ENCODE data around the gene STK17B. TPM values are rescaled to one million over a fixed set of nuclear protein-coding genes. Genes with fewer than 3 reads are reported as not detected.

STK17B gene
- total RNA-seq, 1 donor = 139 TPM

DNA sequence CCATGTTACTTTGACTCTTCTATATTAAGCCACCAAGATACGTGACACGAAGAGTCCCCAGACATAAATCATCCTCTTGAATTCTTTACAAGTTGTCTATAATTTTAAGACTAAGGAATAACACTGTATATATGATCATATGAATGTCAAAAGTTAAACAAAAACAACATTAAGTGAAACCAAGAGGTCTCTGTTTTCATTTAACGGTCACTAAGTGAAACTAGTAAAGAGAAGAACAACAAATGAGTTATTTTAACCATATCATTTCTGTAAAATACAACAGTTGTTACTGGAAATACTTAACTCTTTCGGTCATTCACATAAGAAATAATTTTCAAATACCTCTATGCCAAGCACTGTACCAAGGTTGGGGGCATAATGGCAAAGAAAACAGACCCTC lies 45.7 kb upstream of the STK17B start:
- H3K79me2 ChIP-seq (ENCODE audit: insufficient read depth, low read length) = no peaks in the 10 kb centered on the region
- no peaks in the 10 kb centered on the region for H4K20me1 ChIP-seq (ENCODE audit: insufficient read depth, low read length)
- TF ChIP-seq, protein P1, sequence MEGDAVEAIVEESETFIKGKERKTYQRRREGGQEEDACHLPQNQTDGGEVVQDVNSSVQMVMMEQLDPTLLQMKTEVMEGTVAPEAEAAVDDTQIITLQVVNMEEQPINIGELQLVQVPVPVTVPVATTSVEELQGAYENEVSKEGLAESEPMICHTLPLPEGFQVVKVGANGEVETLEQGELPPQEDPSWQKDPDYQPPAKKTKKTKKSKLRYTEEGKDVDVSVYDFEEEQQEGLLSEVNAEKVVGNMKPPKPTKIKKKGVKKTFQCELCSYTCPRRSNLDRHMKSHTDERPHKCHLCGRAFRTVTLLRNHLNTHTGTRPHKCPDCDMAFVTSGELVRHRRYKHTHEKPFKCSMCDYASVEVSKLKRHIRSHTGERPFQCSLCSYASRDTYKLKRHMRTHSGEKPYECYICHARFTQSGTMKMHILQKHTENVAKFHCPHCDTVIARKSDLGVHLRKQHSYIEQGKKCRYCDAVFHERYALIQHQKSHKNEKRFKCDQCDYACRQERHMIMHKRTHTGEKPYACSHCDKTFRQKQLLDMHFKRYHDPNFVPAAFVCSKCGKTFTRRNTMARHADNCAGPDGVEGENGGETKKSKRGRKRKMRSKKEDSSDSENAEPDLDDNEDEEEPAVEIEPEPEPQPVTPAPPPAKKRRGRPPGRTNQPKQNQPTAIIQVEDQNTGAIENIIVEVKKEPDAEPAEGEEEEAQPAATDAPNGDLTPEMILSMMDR (IDR thresholded peaks at IDR 0.05; ENCODE audit: extremely low read depth, low read depth, low read length) = no peak

DNA sequence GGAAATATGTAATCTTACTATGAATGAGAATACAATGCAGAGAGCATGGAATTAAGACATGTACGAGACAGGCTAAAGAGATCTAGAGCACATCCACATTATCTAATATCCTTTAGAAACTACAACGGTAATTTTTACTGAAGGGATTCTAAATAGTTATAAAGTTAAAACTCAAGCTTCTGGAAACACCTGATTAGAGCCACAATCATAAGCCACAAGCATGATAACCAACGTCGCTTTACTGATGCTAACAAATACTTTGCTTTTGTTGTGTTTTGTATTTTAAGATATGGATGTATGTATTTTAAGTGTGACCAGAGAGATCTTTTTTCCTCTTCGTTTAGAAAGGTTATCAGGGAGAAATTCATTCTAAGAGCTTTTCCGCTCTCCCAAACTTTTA lies 44.0 kb upstream of the STK17B start:
- no peak overlapping the region for H2AFZ ChIP-seq (ENCODE audit: low read length)
- H3K4me3 ChIP-seq (ENCODE audit: insufficient read depth, low read length) = no peak overlapping the region
- H3K36me3 ChIP-seq (ENCODE audit: insufficient read depth, low read length) = peaks cover 13% of the 10 kb centered on the region
- no peaks in the 10 kb centered on the region for H4K20me1 ChIP-seq (ENCODE audit: insufficient read depth, low read length)
- DNase-seq (ENCODE audit: insufficient read length, low spot score, missing footprints) = no peak
- no peaks in the 10 kb centered on the region for H3K9me3 ChIP-seq (ENCODE audit: low read depth, low read length)
- H3K4me2 ChIP-seq (ENCODE audit: insufficient read depth, low read length) = no peak overlapping the region
- no peak overlapping the region for H3K27ac ChIP-seq (ENCODE audit: low read depth, low read length)
- no peaks in the 10 kb centered on the region for H3K79me2 ChIP-seq (ENCODE audit: insufficient read depth, low read length)
- TF ChIP-seq, protein P1 (IDR thresholded peaks at IDR 0.05; ENCODE audit: extremely low read depth, low read depth, low read length) = no peak
- H3K4me1 ChIP-seq (ENCODE audit: insufficient read depth, low read length) = peaks cover 8% of the 10 kb centered on the region
- no peaks in the 10 kb centered on the region for H3K27me3 ChIP-seq (ENCODE audit: insufficient read depth, low read length)

More for the DNA sequence above, 45.7 kb upstream of the STK17B start:
- Histone ChIP-seq H3K9me3 (ENCODE audit: low read depth, low read length) (no peaks in the 10 kb centered on the region), H3K4me1 (ENCODE audit: insufficient read depth, low read length) (no peaks in the 10 kb centered on the region), H3K4me3 (ENCODE audit: insufficient read depth, low read length) (no peak overlapping the region), H3K36me3 (ENCODE audit: insufficient read depth, low read length) (peaks cover 17% of the 10 kb centered on the region), H3K27me3 (ENCODE audit: insufficient read depth, low read length) (no peaks in the 10 kb centered on the region), H2AFZ (ENCODE audit: low read length) (no peak overlapping the region), H3K27ac (ENCODE audit: low read depth, low read length) (no peak overlapping the region), H3K4me2 (ENCODE audit: insufficient read depth, low read length) (no peak overlapping the region)
- no peak for DNase-seq (ENCODE audit: insufficient read length, low spot score, missing footprints)

DNA sequence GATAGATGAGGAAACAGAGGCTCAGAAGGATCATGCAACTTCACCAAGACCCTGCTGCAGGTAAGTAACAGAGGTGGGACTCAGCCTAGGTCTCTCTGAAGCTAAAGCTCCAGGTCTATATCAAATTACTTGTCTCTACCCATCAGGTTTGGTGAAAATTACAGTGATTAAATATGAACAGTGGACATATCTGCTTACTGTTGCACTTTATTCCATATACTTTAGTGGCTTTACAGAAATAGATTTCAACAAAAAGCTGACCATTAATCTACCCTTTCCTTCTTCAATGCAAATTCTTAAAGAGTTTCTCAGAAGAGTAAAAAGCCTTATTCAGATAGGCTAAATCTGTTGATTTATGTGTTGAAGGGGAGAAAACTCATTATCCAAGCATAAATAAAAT lies 42.8 kb upstream of the STK17B start:
- no peak overlapping the region for H3K4me2 ChIP-seq (ENCODE audit: insufficient read depth, low read length)
- peaks cover 7% of the 10 kb centered on the region for H3K36me3 ChIP-seq (ENCODE audit: insufficient read depth, low read length)
- no peaks in the 10 kb centered on the region for H3K27me3 ChIP-seq (ENCODE audit: insufficient read depth, low read length)
- H3K9me3 ChIP-seq (ENCODE audit: low read depth, low read length) = no peaks in the 10 kb centered on the region
- no peak overlapping the region for H2AFZ ChIP-seq (ENCODE audit: low read length)
- H4K20me1 ChIP-seq (ENCODE audit: insufficient read depth, low read length) = no peaks in the 10 kb centered on the region
- peaks cover 8% of the 10 kb centered on the region for H3K4me1 ChIP-seq (ENCODE audit: insufficient read depth, low read length)
- TF ChIP-seq, protein P1 (IDR thresholded peaks at IDR 0.05; ENCODE audit: extremely low read depth, low read depth, low read length) = no peak
- no peak overlapping the region for H3K4me3 ChIP-seq (ENCODE audit: insufficient read depth, low read length)
- no peak overlapping the region for H3K27ac ChIP-seq (ENCODE audit: low read depth, low read length)
- H3K79me2 ChIP-seq (ENCODE audit: insufficient read depth, low read length) = no peaks in the 10 kb centered on the region
- DNase-seq (ENCODE audit: insufficient read length, low spot score, missing footprints) = no peak

DNA sequence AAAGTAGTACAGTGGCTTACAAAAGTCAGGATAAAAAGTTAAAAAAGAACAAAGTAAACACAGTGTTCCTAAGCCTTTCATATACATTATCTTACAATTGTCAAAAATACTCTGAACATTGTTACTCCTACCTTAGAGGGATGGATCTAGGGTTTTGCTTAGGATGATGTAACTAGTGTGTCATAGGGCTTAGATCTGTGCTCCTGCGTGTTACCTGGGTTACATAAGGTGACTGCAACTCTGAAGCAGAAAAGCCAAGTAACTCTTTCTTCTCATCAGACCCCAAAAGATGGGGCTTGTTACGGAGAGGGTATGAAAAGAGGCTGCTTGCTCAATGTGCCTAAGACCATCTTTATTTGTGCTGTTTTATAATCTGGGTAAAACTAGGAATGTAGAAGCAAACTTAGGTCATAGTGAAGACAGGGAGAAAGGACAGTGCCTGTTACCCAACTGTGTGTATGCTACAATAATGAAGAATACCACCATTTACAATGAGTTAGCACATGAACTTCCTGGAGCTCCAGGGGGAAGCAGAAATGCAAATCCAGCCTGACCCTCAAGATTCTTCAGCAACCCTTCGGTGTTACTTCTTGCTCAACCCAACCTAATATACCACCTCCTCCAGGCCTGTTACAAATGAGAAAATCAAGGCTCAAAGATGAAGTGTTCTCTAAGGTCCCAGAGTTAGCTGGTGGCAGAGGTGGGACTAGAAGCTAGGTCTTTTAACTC lies 42.0 kb upstream of the STK17B start:
- Histone ChIP-seq H3K9me3 (ENCODE audit: low read depth, low read length) (no peaks in the 10 kb centered on the region), H3K4me2 (ENCODE audit: insufficient read depth, low read length) (no peak overlapping the region), H3K4me3 (ENCODE audit: insufficient read depth, low read length) (no peak overlapping the region), H3K79me2 (ENCODE audit: insufficient read depth, low read length) (no peaks in the 10 kb centered on the region), H3K27ac (ENCODE audit: low read depth, low read length) (no peak overlapping the region), H2AFZ (ENCODE audit: low read length) (no peak overlapping the region), H3K36me3 (ENCODE audit: insufficient read depth, low read length) (peaks cover 7% of the 10 kb centered on the region), H3K4me1 (ENCODE audit: insufficient read depth, low read length) (peaks cover 12% of the 10 kb centered on the region), H3K27me3 (ENCODE audit: insufficient read depth, low read length) (no peaks in the 10 kb centered on the region), H4K20me1 (ENCODE audit: insufficient read depth, low read length) (no peaks in the 10 kb centered on the region)
- TF ChIP-seq, protein P1 (IDR thresholded peaks at IDR 0.05; ENCODE audit: extremely low read depth, low read depth, low read length) = no peak
- no peak for DNase-seq (ENCODE audit: insufficient read length, low spot score, missing footprints)

Measured in osteoblast (primary cell).